ENCODE measurements around the gene BEGAIN. TPM values are rescaled to one million over a fixed set of nuclear protein-coding genes. Genes with fewer than 3 reads are reported as not detected.

The BEGAIN gene
- total RNA-seq, 1 donor from 2014 or later: 1.5 TPM

- no peak overlapping the region for H3K27ac ChIP-seq
- no peak for TF ChIP-seq CTCF (IDR thresholded peaks at IDR 0.05)
- ATAC-seq (no peak), DNase-seq (no peak)
- no peaks in the 10 kb centered on the region for H3K9me3 ChIP-seq
- intact Hi-C loops (cut with DNase I): no loop called here
- H3K36me3 ChIP-seq: no peaks in the 10 kb centered on the region
- H3K4me1 ChIP-seq: peaks cover 6% of the 10 kb centered on the region
- H3K4me3 ChIP-seq: no peak overlapping the region
- H3K27me3 ChIP-seq: peaks cover 40% of the 10 kb centered on the region
Measured at GRCh38 chr14:100589760-100590469, 2.7 kb upstream of the BEGAIN start.

- TF ChIP-seq CTCF (IDR thresholded peaks at IDR 0.05): no peak
- no peak overlapping the region for H3K27ac ChIP-seq
- H3K36me3 ChIP-seq: no peaks in the 10 kb centered on the region
- H3K9me3 ChIP-seq: no peaks in the 10 kb centered on the region
- intact Hi-C loops (cut with DNase I): no loop called here
- peaks cover 6% of the 10 kb centered on the region for H3K4me1 ChIP-seq
- DNase-seq (peak; percentile 30), ATAC-seq (no peak)
- no peak overlapping the region for H3K4me3 ChIP-seq
- H3K27me3 ChIP-seq: peaks cover 40% of the 10 kb centered on the region
Measured at GRCh38 chr14:100589071-100589759, 2.0 kb upstream of the BEGAIN start.

GRCh38 chr14:100588671-100589070 is 1.5 kb upstream of the BEGAIN start:
- intact Hi-C loops (cut with DNase I): no loop called here
- Histone ChIP-seq H3K9me3 (no peaks in the 10 kb centered on the region), H3K4me1 (peaks cover 6% of the 10 kb centered on the region), H3K4me3 (no peak overlapping the region), H3K27me3 (peaks cover 40% of the 10 kb centered on the region), H3K36me3 (no peaks in the 10 kb centered on the region), H3K27ac (no peak overlapping the region)
- no peak for TF ChIP-seq CTCF (IDR thresholded peaks at IDR 0.05)
- ATAC-seq (no peak), DNase-seq (peak; percentile 48)

- Histone ChIP-seq H3K27ac (no peak overlapping the region), H3K4me3 (no peak overlapping the region), H3K27me3 (peaks cover 40% of the 10 kb centered on the region), H3K9me3 (no peaks in the 10 kb centered on the region), H3K4me1 (peaks cover 6% of the 10 kb centered on the region), H3K36me3 (no peaks in the 10 kb centered on the region)
- no peak for ATAC-seq
- peak; percentile 45 for DNase-seq
- intact Hi-C loops (cut with DNase I): no loop called here
- no peak for TF ChIP-seq CTCF (IDR thresholded peaks at IDR 0.05)
Measured at GRCh38 chr14:100587763-100588411, 670 bp upstream of the BEGAIN start.

GRCh38 chr14:100586403-100587085 is 673 bp downstream of the BEGAIN start:
- peak overlapping the region; percentile 49 for H3K4me3 ChIP-seq
- H3K9me3 ChIP-seq: no peaks in the 10 kb centered on the region
- DNase-seq: peak; percentile 66
- peaks cover 40% of the 10 kb centered on the region for H3K27me3 ChIP-seq
- H3K36me3 ChIP-seq: no peaks in the 10 kb centered on the region
- H3K27ac ChIP-seq: no peak overlapping the region
- no peak for TF ChIP-seq CTCF (IDR thresholded peaks at IDR 0.05)
- H3K4me1 ChIP-seq: peaks cover 6% of the 10 kb centered on the region
- peak; percentile 30 for ATAC-seq
- intact Hi-C loops (cut with DNase I): no loop called here
